Fibroblast of lung (primary cell): ENCODE measurements around the gene REV1. TPM values are rescaled to one million over a fixed set of nuclear protein-coding genes. Genes with fewer than 3 reads are reported as not detected.

Experiments used
- DNase-seq, 2 donors: peaks; one replicate each; pipeline versions ENCODE4 v3.0.0 to v3.0.0-alpha.2; 2010; ENCODE audit warnings: low read depth in 2 of 2
- H2AFZ ChIP-seq: 2 replicates; pipeline ENCODE4 v1.5.1; 2012; ENCODE audit warnings: low read length, control low read depth, inconsistent platforms
- H3K27ac ChIP-seq: 2 replicates; pipeline ENCODE4 v1.5.1; 2011; ENCODE audit warnings: low read length, control low read depth; ENCODE audit not compliant: insufficient read depth
- H3K27me3 ChIP-seq: 2 replicates; pipeline ENCODE4 v1.5.1; 2011; ENCODE audit warnings: mild to moderate bottlenecking, low read length; ENCODE audit not compliant: control insufficient read depth, insufficient read depth
- H3K36me3 ChIP-seq: 2 replicates; pipeline ENCODE4 v1.5.1; 2011; ENCODE audit warnings: low read length; ENCODE audit not compliant: control insufficient read depth, insufficient read depth
- H3K4me1 ChIP-seq: 2 replicates; pipeline ENCODE4 v1.5.1; 2011; ENCODE audit warnings: low read length; ENCODE audit not compliant: control insufficient read depth, insufficient read depth; ENCODE audit errors: extremely low read depth
- H3K4me2 ChIP-seq: 2 replicates; pipeline ENCODE4 v1.5.1; 2011; ENCODE audit warnings: low read length, control low read depth; ENCODE audit not compliant: insufficient read depth; ENCODE audit errors: extremely low read depth
- H3K4me3 ChIP-seq, 4 experiments: fragments of 200-600 bp in 1 of 4; sonication (generic) in 1 of 4; replicated peaks in 1 of 4; 2 replicates each; pipeline ENCODE4 v1.5.1; 2011 to 2016; ENCODE audit warnings: low read length in 4 of 4, low read depth in 3 of 4, mild to moderate bottlenecking in 3 of 4, control low read depth in 2 of 4, inconsistent platforms in 1 of 4, mixed read lengths in 1 of 4; ENCODE audit not compliant: insufficient read depth in 1 of 4; ENCODE audit errors: control extremely low read depth in 1 of 4
- H3K79me2 ChIP-seq: 2 replicates; pipeline ENCODE4 v1.5.1; 2012; ENCODE audit warnings: mild to moderate bottlenecking, low read length, inconsistent platforms; ENCODE audit not compliant: control insufficient read depth, insufficient read depth
- H3K9ac ChIP-seq: 2 replicates; pipeline ENCODE4 v1.5.1; 2011; ENCODE audit warnings: mild to moderate bottlenecking, low read length, control low read depth; ENCODE audit not compliant: insufficient read depth
- H3K9me3 ChIP-seq: 2 replicates; pipeline ENCODE4 v1.5.1; 2012; ENCODE audit warnings: low read depth, low read length; ENCODE audit not compliant: control insufficient read depth, insufficient read depth
- H4K20me1 ChIP-seq: 2 replicates; pipeline ENCODE4 v1.5.1; 2011; ENCODE audit warnings: low read length; ENCODE audit not compliant: control insufficient read depth, insufficient read depth; ENCODE audit errors: extremely low read depth
- EZH2 ChIP-seq: IDR thresholded peaks from 2 replicates; pipeline ENCODE4 v1.5.1; 2012; ENCODE audit warnings: low read length, control low read depth, mild to moderate bottlenecking; ENCODE audit errors: missing control alignments
- polyA plus RNA-seq, 2 donors: library from polyadenylated mRNA; depleted of rRNA in 1 of 2; stranded (reverse) in 1 of 2; unstranded in 1 of 2; fragments of >200 nt; gene quantifications; 2 replicates each; pipeline ENCODE4 v1.2.1, GENCODE V29; 2011 to 2012; ENCODE audit warnings: missing spikeins in 1 of 2
- total RNA-seq: library from RNA; depleted of rRNA; stranded (reverse); fragments of >200 nt; gene quantifications from 2 replicates; pipeline ENCODE4 v1.2.1, GENCODE V29; 2014
- TF ChIP-seq, protein P1 (sequence below), 2 donors: IDR thresholded peaks in 1 of 2; conservative IDR thresholded peaks in 1 of 2; 1 replicate in 1 of 2; 2 replicates in 1 of 2; pipeline ENCODE4 v1.5.1; 2011 to 2012; ENCODE audit warnings: low read length in 2 of 2, control low read depth in 1 of 2, inconsistent platforms in 1 of 2, low read depth in 1 of 2, mild to moderate bottlenecking in 1 of 2

REV1 gene
- total and polyA plus RNA-seq, 2 donors (not counting 1 experiment from before 2014, with no cell fraction given): 19.3 to 39.3 TPM

DNA sequence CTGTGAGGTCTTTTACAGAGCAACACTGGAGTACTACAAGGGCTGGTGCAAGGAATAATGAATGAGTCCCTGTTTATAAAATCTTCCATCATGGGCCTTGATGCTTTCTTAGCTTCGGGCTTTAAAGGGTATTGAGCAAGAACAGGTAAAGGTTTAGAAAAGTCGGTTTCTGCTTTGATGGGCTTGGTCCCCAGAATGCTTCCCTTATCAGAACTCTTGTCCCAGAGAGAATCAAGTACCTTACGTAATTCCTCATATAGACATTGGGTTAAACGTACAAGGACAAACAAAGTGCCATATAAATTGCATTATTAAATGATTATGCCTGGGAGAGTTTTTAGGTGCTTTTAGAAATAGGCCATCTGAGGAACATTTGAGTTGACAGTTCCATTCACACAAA, 24.5 kb upstream of the REV1 start:
- DNase-seq: no peak
- Histone ChIP-seq H3K9me3 (no peaks in the 10 kb centered on the region), H3K9ac (no peak overlapping the region), H3K79me2 (no peaks in the 10 kb centered on the region), H3K27me3 (no peaks in the 10 kb centered on the region), H3K4me3 (no peak overlapping the region), H3K4me2 (no peak overlapping the region), H3K27ac (no peak overlapping the region), H2AFZ (no peak overlapping the region), H3K4me1 (no peaks in the 10 kb centered on the region), H3K36me3 (no peaks in the 10 kb centered on the region), H4K20me1 (no peaks in the 10 kb centered on the region)
- TF ChIP-seq, protein P1, sequence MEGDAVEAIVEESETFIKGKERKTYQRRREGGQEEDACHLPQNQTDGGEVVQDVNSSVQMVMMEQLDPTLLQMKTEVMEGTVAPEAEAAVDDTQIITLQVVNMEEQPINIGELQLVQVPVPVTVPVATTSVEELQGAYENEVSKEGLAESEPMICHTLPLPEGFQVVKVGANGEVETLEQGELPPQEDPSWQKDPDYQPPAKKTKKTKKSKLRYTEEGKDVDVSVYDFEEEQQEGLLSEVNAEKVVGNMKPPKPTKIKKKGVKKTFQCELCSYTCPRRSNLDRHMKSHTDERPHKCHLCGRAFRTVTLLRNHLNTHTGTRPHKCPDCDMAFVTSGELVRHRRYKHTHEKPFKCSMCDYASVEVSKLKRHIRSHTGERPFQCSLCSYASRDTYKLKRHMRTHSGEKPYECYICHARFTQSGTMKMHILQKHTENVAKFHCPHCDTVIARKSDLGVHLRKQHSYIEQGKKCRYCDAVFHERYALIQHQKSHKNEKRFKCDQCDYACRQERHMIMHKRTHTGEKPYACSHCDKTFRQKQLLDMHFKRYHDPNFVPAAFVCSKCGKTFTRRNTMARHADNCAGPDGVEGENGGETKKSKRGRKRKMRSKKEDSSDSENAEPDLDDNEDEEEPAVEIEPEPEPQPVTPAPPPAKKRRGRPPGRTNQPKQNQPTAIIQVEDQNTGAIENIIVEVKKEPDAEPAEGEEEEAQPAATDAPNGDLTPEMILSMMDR (conservative IDR thresholded peaks at IDR 0.05 in 1 of 2, IDR thresholded peaks at IDR 0.05 in 1 of 2; ENCODE audit: low read depth in 1 of 2, low read length in 2 of 2): no peak
- no peak for TF ChIP-seq EZH2

GRCh38 chr2:99512181-99512591, 22.4 kb upstream of the REV1 start:
- no peaks in the 10 kb centered on the region for H3K36me3 ChIP-seq
- H3K79me2 ChIP-seq: no peaks in the 10 kb centered on the region
- H3K9me3 ChIP-seq: no peaks in the 10 kb centered on the region
- H3K4me1 ChIP-seq: no peaks in the 10 kb centered on the region
- H4K20me1 ChIP-seq: no peaks in the 10 kb centered on the region
- no peak overlapping the region for H3K4me3 ChIP-seq
- H3K27me3 ChIP-seq: no peaks in the 10 kb centered on the region
- no peak overlapping the region for H3K27ac ChIP-seq
- no peak overlapping the region for H3K4me2 ChIP-seq
- DNase-seq: no peak
- no peak for TF ChIP-seq EZH2
- TF ChIP-seq, protein P1 (conservative IDR thresholded peaks at IDR 0.05 in 1 of 2, IDR thresholded peaks at IDR 0.05 in 1 of 2; ENCODE audit: low read depth in 1 of 2, low read length in 2 of 2): no peak
- no peak overlapping the region for H2AFZ ChIP-seq
- H3K9ac ChIP-seq: no peak overlapping the region

- no peaks in the 10 kb centered on the region for H3K36me3 ChIP-seq
- no peak overlapping the region for H3K27ac ChIP-seq
- TF ChIP-seq EZH2: no peak
- TF ChIP-seq, protein P1 (conservative IDR thresholded peaks at IDR 0.05 in 1 of 2, IDR thresholded peaks at IDR 0.05 in 1 of 2; ENCODE audit: low read depth in 1 of 2, low read length in 2 of 2): no peak
- DNase-seq: no peak
- no peak overlapping the region for H3K4me3 ChIP-seq
- no peaks in the 10 kb centered on the region for H3K4me1 ChIP-seq
- peaks cover 2% of the 10 kb centered on the region for H3K27me3 ChIP-seq
- H3K4me2 ChIP-seq: no peak overlapping the region
- no peaks in the 10 kb centered on the region for H4K20me1 ChIP-seq
- H3K9me3 ChIP-seq: no peaks in the 10 kb centered on the region
- H2AFZ ChIP-seq: no peak overlapping the region
- H3K79me2 ChIP-seq: no peaks in the 10 kb centered on the region
- no peak overlapping the region for H3K9ac ChIP-seq
These were observed 19.6 kb upstream of the REV1 start for GRCh38 chr2:99509387-99509786.
